ENCODE data around the gene ME3.

- no peak for TF ChIP-seq ZNF274 (IDR thresholded peaks at IDR 0.05; ENCODE audit: low read depth, low read length)
- no peak for TF ChIP-seq SUZ12 (IDR thresholded peaks at IDR 0.05; ENCODE audit: extremely low read depth, insufficient read depth, insufficient read length)
Observed at GRCh38 chr11:86547727-86548126, 124.7 kb downstream of the ME3 start.
